A204.1 (cell line): ENCODE data around the gene C3orf70.

Experiments
- FAIRE-seq: peaks from 2 replicates; lab custom pipeline; 2012; peaks lifted over from hg19 to GRCh38; lab: Jason Lieb, UNC

The C3orf70 gene

GRCh38 chr3:185084901-185085300 is 68.0 kb downstream of the C3orf70 start:
- no peak for FAIRE-seq

GRCh38 chr3:185084402-185084801 is 68.5 kb downstream of the C3orf70 start:
- no peak for FAIRE-seq

GRCh38 chr3:185082829-185083228 is 70.0 kb downstream of the C3orf70 start:
- FAIRE-seq: no peak

GRCh38 chr3:185082149-185082548 is 70.7 kb downstream of the C3orf70 start:
- no peak for FAIRE-seq

GRCh38 chr3:185081521-185081920 is 71.3 kb downstream of the C3orf70 start:
- FAIRE-seq: no peak

GRCh38 chr3:185079625-185080024 is 73.2 kb downstream of the C3orf70 start:
- FAIRE-seq: no peak

GRCh38 chr3:185076219-185076618 is 76.6 kb downstream of the C3orf70 start:
- FAIRE-seq: no peak

GRCh38 chr3:185075547-185075946 is 77.3 kb downstream of the C3orf70 start:
- no peak for FAIRE-seq

GRCh38 chr3:185071287-185071800 is 81.5 kb downstream of the C3orf70 start:
- no peak for FAIRE-seq

GRCh38 chr3:185070491-185071286 is 82.2 kb downstream of the C3orf70 start:
- no peak for FAIRE-seq

- no peak for FAIRE-seq
These were observed 83.5 kb downstream of the C3orf70 start for GRCh38 chr3:185069037-185070030.

GRCh38 chr3:185067173-185067572 is 85.7 kb downstream of the C3orf70 start:
- FAIRE-seq: no peak

GRCh38 chr3:185066251-185066650 is 86.6 kb downstream of the C3orf70 start:
- no peak for FAIRE-seq

- FAIRE-seq: no peak
These were observed 87.8 kb downstream of the C3orf70 start for GRCh38 chr3:185065059-185065458.

- no peak for FAIRE-seq
These were observed 89.4 kb downstream of the C3orf70 start for GRCh38 chr3:185063431-185063830.

GRCh38 chr3:185062191-185062590 is 90.7 kb downstream of the C3orf70 start:
- no peak for FAIRE-seq

- FAIRE-seq: no peak
These were observed 92.2 kb downstream of the C3orf70 start for GRCh38 chr3:185060655-185061054.

- no peak for FAIRE-seq
These were observed 93.1 kb downstream of the C3orf70 start for GRCh38 chr3:185059766-185060165.

- no peak for FAIRE-seq
These were observed 94.1 kb downstream of the C3orf70 start for GRCh38 chr3:185058796-185059195.

GRCh38 chr3:185057829-185058228 is 95.0 kb downstream of the C3orf70 start:
- no peak for FAIRE-seq

GRCh38 chr3:185056908-185057307 is 96.0 kb downstream of the C3orf70 start:
- FAIRE-seq: no peak

- no peak for FAIRE-seq
These were observed 100.2 kb downstream of the C3orf70 start for GRCh38 chr3:185052631-185053030.

- FAIRE-seq: no peak
These were observed 101.1 kb downstream of the C3orf70 start for GRCh38 chr3:185051801-185052200.
